Hematopoietic multipotent progenitor cell treated with erythropoietin and hydrocortisone succinate and interleukin-3 and kit ligand, for 17 days (in vitro differentiated cells): Measurements from ENCODE around the gene CCDC34.

ENCODE experiments used
- DNase-seq: peaks from one replicate; pipeline ENCODE4 v3.0.0-alpha.2; 2015; ENCODE audit warnings: low spot score

CCDC34 gene

DNA sequence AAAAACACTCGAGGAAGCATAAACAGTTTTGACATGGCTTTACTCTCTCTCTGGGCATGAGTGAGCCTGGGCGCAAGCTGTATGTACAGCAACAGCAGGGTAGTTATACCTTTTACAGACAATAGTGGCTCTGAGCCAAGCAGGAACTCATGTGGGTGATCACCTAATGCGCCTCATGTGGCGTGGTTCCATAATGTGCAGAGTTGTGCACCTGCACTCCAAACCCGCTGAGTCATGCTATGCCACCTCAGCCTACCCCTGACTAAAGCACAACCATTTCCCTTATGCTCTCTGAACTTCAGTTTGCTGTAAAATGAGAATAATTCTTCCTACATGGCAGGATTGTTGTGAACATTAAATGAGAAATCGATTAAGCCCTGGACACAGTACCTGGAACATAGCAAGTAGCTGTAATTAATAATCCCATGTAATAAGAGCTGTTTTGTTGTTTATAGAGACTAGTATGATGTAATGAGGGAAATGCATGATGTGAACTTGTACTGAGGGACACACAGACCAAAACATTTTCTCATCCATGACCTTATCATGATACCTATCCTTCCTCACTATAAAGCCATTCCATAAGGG, 71.6 kb downstream of the CCDC34 start:
- no peak for DNase-seq

DNA sequence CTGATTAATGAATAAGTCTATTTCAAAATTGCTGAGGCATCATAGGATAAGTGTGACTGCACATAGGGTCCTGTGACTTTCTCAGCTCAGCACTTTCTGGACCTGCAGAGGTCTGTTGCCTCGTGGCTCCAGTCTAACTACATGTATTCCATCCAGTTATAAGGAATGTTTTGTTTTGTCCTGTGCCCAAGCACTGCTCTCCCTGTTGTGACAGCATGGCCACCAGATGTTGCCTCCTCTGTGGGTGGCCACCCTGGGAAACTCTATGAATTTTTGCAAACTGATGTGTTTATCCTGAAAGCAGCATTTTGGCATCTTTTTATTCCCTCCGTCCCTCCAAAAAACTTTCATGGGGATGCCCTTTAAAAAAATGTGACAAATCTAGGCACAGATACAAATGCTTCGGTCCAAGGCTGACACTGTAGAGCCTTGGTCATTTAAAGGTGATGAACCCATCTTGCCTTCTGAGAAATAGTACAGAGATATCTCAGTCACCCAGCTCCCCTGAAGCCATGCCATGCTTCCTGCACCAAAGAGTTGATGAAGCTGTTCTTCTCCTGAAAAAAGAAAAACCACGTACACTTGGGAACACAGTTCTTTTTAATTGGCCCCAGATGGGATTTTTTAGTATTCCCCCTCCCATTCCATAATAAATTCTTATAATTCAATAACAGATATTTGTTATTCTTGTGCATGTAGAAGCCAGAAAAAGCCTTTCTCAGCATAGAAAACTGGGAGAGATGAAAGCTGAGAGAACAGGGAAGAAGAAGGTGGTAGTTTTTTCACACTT, 72.6 kb downstream of the CCDC34 start:
- no peak for DNase-seq
